CD4-positive, alpha-beta memory T cell (primary cell): Measurements from ENCODE around the gene C10orf90. TPM values are rescaled to one million over a fixed set of nuclear protein-coding genes. Genes with fewer than 3 reads are reported as not detected.

Source experiments
- CTCF ChIA-PET: fragments of 350-600 bp; sonication (Branson Sonifier 250); formaldehyde crosslinking; loops from one replicate; lab custom pipeline; 2021; ENCODE audit warnings: inconsistent platforms; ENCODE audit not compliant: partially characterized antibody; lab: Charles Lee
- POLR2A ChIA-PET: fragments of 350-600 bp; sonication (Branson Sonifier 250); formaldehyde crosslinking; loops from one replicate; lab custom pipeline; 2021; ENCODE audit not compliant: partially characterized antibody; lab: Charles Lee
- DNase-seq, 5 donors: peaks; one replicate each; pipeline versions ENCODE4 v3.0.0 to v3.0.0-alpha.2; 2020 to 2022; ENCODE audit warnings: mixed read lengths in 1 of 5
- H3K27ac ChIP-seq: one replicate; pipeline ENCODE4 v1.7.0; 2013; ENCODE audit warnings: low read depth, low read length
- H3K27me3 ChIP-seq: 2 replicates; pipeline ENCODE4 v1.7.0; 2013; ENCODE audit warnings: mild to moderate bottlenecking, low read length, moderate library complexity; ENCODE audit not compliant: insufficient read depth
- H3K36me3 ChIP-seq: 2 replicates; pipeline ENCODE4 v1.7.0; 2013; ENCODE audit warnings: mild to moderate bottlenecking, low read length, moderate library complexity; ENCODE audit not compliant: insufficient read depth
- H3K4me1 ChIP-seq: 2 replicates; pipeline ENCODE4 v1.7.0; 2013; ENCODE audit warnings: mild to moderate bottlenecking, low read length, moderate library complexity; ENCODE audit not compliant: insufficient read depth
- H3K4me3 ChIP-seq, 2 donors: one replicate each; pipeline ENCODE4 v1.7.0; 2013; ENCODE audit warnings: low read length in 2 of 2, mild to moderate bottlenecking in 1 of 2
- H3K9me3 ChIP-seq, 2 donors: one replicate each; pipeline ENCODE4 v1.7.0; 2013; ENCODE audit warnings: low read length in 2 of 2, control low read depth in 1 of 2; ENCODE audit not compliant: control insufficient read depth in 1 of 2
- H3K27ac Mint-ChIP-seq, 7 donors: one replicate each; pipeline ENCODE4 v1.8.0; 2020 to 2021; ENCODE audit warnings: mixed read lengths in 7 of 7, mild to moderate bottlenecking in 6 of 7, inconsistent platforms in 3 of 7, moderate library complexity in 3 of 7
- H3K27me3 Mint-ChIP-seq, 2 donors: one replicate each; pipeline ENCODE4 v1.8.0; 2020 to 2021; ENCODE audit warnings: mixed read lengths in 2 of 2
- H3K36me3 Mint-ChIP-seq, 2 donors: one replicate each; pipeline ENCODE4 v1.8.0; 2020 to 2021; ENCODE audit warnings: mixed read lengths in 2 of 2, inconsistent platforms in 1 of 2, mild to moderate bottlenecking in 1 of 2
- H3K4me1 Mint-ChIP-seq, 4 donors: one replicate each; pipeline ENCODE4 v1.8.0; 2020 to 2021; ENCODE audit warnings: mixed read lengths in 4 of 4, mild to moderate bottlenecking in 1 of 4
- H3K4me3 Mint-ChIP-seq, 8 donors: one replicate each; pipeline ENCODE4 v1.8.0; 2020 to 2021; ENCODE audit warnings: mixed read lengths in 8 of 8, mild to moderate bottlenecking in 7 of 8, moderate library complexity in 6 of 8, inconsistent platforms in 3 of 8
- H3K9me3 Mint-ChIP-seq, 8 donors: one replicate each; pipeline ENCODE4 v1.8.0; 2020 to 2021; ENCODE audit warnings: mixed read lengths in 8 of 8, mild to moderate bottlenecking in 5 of 8, inconsistent platforms in 3 of 8, moderate library complexity in 1 of 8
- intact Hi-C: fragments of 100-400 bp; cut with micrococcal nuclease; formaldehyde crosslinking; loops from one replicate; pipeline ENCODE4 v1.15.1; 2023
- polyA plus RNA-seq, 2 donors: library from polyadenylated mRNA; unstranded; fragments of 300-500 nt; fragmentation: Illumina TruSeq; gene quantifications; one replicate each; pipeline ENCODE4 v1.2.3, GENCODE V29; 2021
- total RNA-seq, 2 experiments: library from RNA; stranded (reverse); gene quantifications; one replicate each; pipeline ENCODE4 v1.2.3, GENCODE V29; 2021

Gene C10orf90
- total and polyA plus RNA-seq, 4 experiments from 2014 or later, result not detected

GRCh38 chr10:126549344-126549743 lies 121.1 kb downstream of the C10orf90 start:
- intact Hi-C loops, result no loop called here

GRCh38 chr10:126544565-126544964 lies 125.9 kb downstream of the C10orf90 start:
- Histone ChIP-seq H3K36me3 (no peaks in the 10 kb centered on the region), H3K27me3 (no peaks in the 10 kb centered on the region), H3K9me3 (no peaks in the 10 kb centered on the region), H3K4me3 (no peak overlapping the region), H3K4me1 (no peaks in the 10 kb centered on the region), H3K27ac (no peak overlapping the region)
- H3K4me1 Mint-ChIP-seq, result no peaks in the 10 kb centered on the region
- peaks cover 0 to 4% (median under 1%) of the 10 kb centered on the region in 8 donors for H3K9me3 Mint-ChIP-seq
- no peaks in the 10 kb centered on the region for H3K36me3 Mint-ChIP-seq
- no peak overlapping the region for H3K27ac Mint-ChIP-seq
- ChIA-PET POLR2A (no interaction called here), CTCF (no interaction called here)
- no peak for DNase-seq
- H3K4me3 Mint-ChIP-seq, result no peak overlapping the region
- intact Hi-C loops, result no loop called here
- peaks cover 0 to 3% of the 10 kb centered on the region in 2 donors for H3K27me3 Mint-ChIP-seq

More at GRCh38 chr10:126549344-126549743, 121.1 kb downstream of the C10orf90 start:
- Histone ChIP-seq H3K9me3 (no peaks in the 10 kb centered on the region), H3K27me3 (no peaks in the 10 kb centered on the region), H3K4me1 (no peaks in the 10 kb centered on the region), H3K4me3 (no peak overlapping the region), H3K27ac (no peak overlapping the region), H3K36me3 (no peaks in the 10 kb centered on the region)
- no peaks in the 10 kb centered on the region for H3K36me3 Mint-ChIP-seq
- no peak overlapping the region for H3K4me3 Mint-ChIP-seq
- H3K27ac Mint-ChIP-seq, result no peak overlapping the region
- H3K9me3 Mint-ChIP-seq, result peaks cover 0 to 3% (median 0%) of the 10 kb centered on the region in 8 donors
- no peaks in the 10 kb centered on the region for H3K27me3 Mint-ChIP-seq
- ChIA-PET POLR2A (no interaction called here), CTCF (interaction anchor here (0.7 kb wide), 1 partner anchor 472 kb away, joined by 3 read pairs; no protein-coding TSS in a partner anchor)
- DNase-seq, result no peak
- H3K4me1 Mint-ChIP-seq, result no peaks in the 10 kb centered on the region

GRCh38 chr10:126538439-126539135 lies 131.9 kb downstream of the C10orf90 start:
- Mint-ChIP-seq H3K27ac (no peak overlapping the region), H3K27me3 (peaks cover 0 to 4% of the 10 kb centered on the region in 2 donors), H3K4me3 (no peak overlapping the region), H3K36me3 (no peaks in the 10 kb centered on the region), H3K4me1 (no peaks in the 10 kb centered on the region), H3K9me3 (peaks cover 0 to 4% (median under 1%) of the 10 kb centered on the region in 8 donors)
- Histone ChIP-seq H3K27me3 (no peaks in the 10 kb centered on the region), H3K4me1 (no peaks in the 10 kb centered on the region), H3K36me3 (no peaks in the 10 kb centered on the region), H3K9me3 (no peaks in the 10 kb centered on the region), H3K27ac (no peak overlapping the region), H3K4me3 (no peak overlapping the region)
- ChIA-PET POLR2A (no interaction called here), CTCF (no interaction called here)
- intact Hi-C loops, result no loop called here
- no peak for DNase-seq

GRCh38 chr10:126536656-126537055 lies 133.8 kb downstream of the C10orf90 start:
- ChIA-PET POLR2A (no interaction called here), CTCF (no interaction called here)
- intact Hi-C loops, result no loop called here
- DNase-seq, result no peak
- Mint-ChIP-seq H3K27ac (no peak overlapping the region), H3K9me3 (peaks cover 0 to 4% (median under 1%) of the 10 kb centered on the region in 8 donors), H3K36me3 (no peaks in the 10 kb centered on the region), H3K27me3 (peaks cover 0 to 1% of the 10 kb centered on the region in 2 donors), H3K4me3 (no peak overlapping the region), H3K4me1 (no peaks in the 10 kb centered on the region)
- Histone ChIP-seq H3K27me3 (no peaks in the 10 kb centered on the region), H3K36me3 (no peaks in the 10 kb centered on the region), H3K4me1 (no peaks in the 10 kb centered on the region), H3K27ac (no peak overlapping the region), H3K4me3 (no peak overlapping the region), H3K9me3 (no peaks in the 10 kb centered on the region)

- intact Hi-C loops, result no loop called here
- DNase-seq, result no peak
- POLR2A ChIA-PET, result no interaction called here
Observed at GRCh38 chr10:126536148-126536547, 134.3 kb downstream of the C10orf90 start.

GRCh38 chr10:126533644-126534043 lies 136.8 kb downstream of the C10orf90 start:
- Histone ChIP-seq H3K27ac (no peak overlapping the region), H3K36me3 (no peaks in the 10 kb centered on the region), H3K4me1 (no peaks in the 10 kb centered on the region), H3K27me3 (no peaks in the 10 kb centered on the region), H3K4me3 (no peak overlapping the region), H3K9me3 (no peaks in the 10 kb centered on the region)
- H3K4me3 Mint-ChIP-seq, result no peak overlapping the region
- peaks cover 0 to 1% of the 10 kb centered on the region in 2 donors for H3K27me3 Mint-ChIP-seq
- ChIA-PET CTCF (no interaction called here), POLR2A (no interaction called here)
- H3K4me1 Mint-ChIP-seq, result no peaks in the 10 kb centered on the region
- H3K9me3 Mint-ChIP-seq, result peaks cover 0 to 4% (median 0%) of the 10 kb centered on the region in 8 donors
- no peak overlapping the region for H3K27ac Mint-ChIP-seq
- H3K36me3 Mint-ChIP-seq, result no peaks in the 10 kb centered on the region
- no peak for DNase-seq
- intact Hi-C loops, result no loop called here

More at GRCh38 chr10:126536148-126536547, 134.3 kb downstream of the C10orf90 start:
- Mint-ChIP-seq H3K36me3 (no peaks in the 10 kb centered on the region), H3K4me3 (no peak overlapping the region), H3K4me1 (no peaks in the 10 kb centered on the region), H3K9me3 (peaks cover 0 to 4% (median under 1%) of the 10 kb centered on the region in 8 donors), H3K27me3 (peaks cover 0 to 1% of the 10 kb centered on the region in 2 donors), H3K27ac (no peak overlapping the region)
- Histone ChIP-seq H3K27me3 (no peaks in the 10 kb centered on the region), H3K4me3 (no peak overlapping the region), H3K9me3 (no peaks in the 10 kb centered on the region), H3K4me1 (no peaks in the 10 kb centered on the region), H3K27ac (no peak overlapping the region), H3K36me3 (no peaks in the 10 kb centered on the region)
- CTCF ChIA-PET, result no interaction called here

GRCh38 chr10:126528315-126528835 lies 142.1 kb downstream of the C10orf90 start:
- peaks cover 0 to 4% (median 0%) of the 10 kb centered on the region in 8 donors for H3K9me3 Mint-ChIP-seq
- no peak overlapping the region for H3K27ac Mint-ChIP-seq
- no peaks in the 10 kb centered on the region for H3K4me1 Mint-ChIP-seq
- no peak for DNase-seq
- peaks cover 0 to 1% of the 10 kb centered on the region in 2 donors for H3K27me3 Mint-ChIP-seq
- H3K9me3 ChIP-seq, result no peaks in the 10 kb centered on the region
- intact Hi-C loops, result no loop called here
- H3K4me3 Mint-ChIP-seq, result no peak overlapping the region
- H3K27ac ChIP-seq, result no peak overlapping the region
- ChIA-PET POLR2A (no interaction called here), CTCF (no interaction called here)
- no peaks in the 10 kb centered on the region for H3K27me3 ChIP-seq
- no peaks in the 10 kb centered on the region for H3K36me3 ChIP-seq
- no peaks in the 10 kb centered on the region for H3K36me3 Mint-ChIP-seq
- H3K4me3 ChIP-seq, result no peak overlapping the region
- H3K4me1 ChIP-seq, result no peaks in the 10 kb centered on the region
